Endothelial cell (in vitro differentiated cells): ENCODE results near the gene GNAI3. TPM values are rescaled to one million over a fixed set of nuclear protein-coding genes. Genes with fewer than 3 reads are reported as not detected.

Experiments used
- DNase-seq: peaks from one replicate; pipeline ENCODE4 v3.0.0; 2021; ENCODE audit warnings: low spot score
- H3K27ac Mint-ChIP-seq: one replicate; pipeline ENCODE4 v1.8.0; 2021; ENCODE audit warnings: mixed read lengths, inconsistent platforms; ENCODE audit not compliant: unreplicated experiment
- H3K27me3 Mint-ChIP-seq: one replicate; pipeline ENCODE4 v1.8.0; 2021; ENCODE audit warnings: mild to moderate bottlenecking, moderate library complexity, mixed read lengths, inconsistent platforms; ENCODE audit not compliant: unreplicated experiment
- H3K36me3 Mint-ChIP-seq: one replicate; pipeline ENCODE4 v1.8.0; 2021; ENCODE audit warnings: mild to moderate bottlenecking, low read depth, mixed read lengths, inconsistent platforms; ENCODE audit not compliant: unreplicated experiment
- H3K4me1 Mint-ChIP-seq: one replicate; pipeline ENCODE4 v1.8.0; 2021; ENCODE audit warnings: mild to moderate bottlenecking, mixed read lengths, inconsistent platforms; ENCODE audit not compliant: unreplicated experiment
- H3K4me3 Mint-ChIP-seq: one replicate; pipeline ENCODE4 v1.8.0; 2021; ENCODE audit warnings: mild to moderate bottlenecking, mixed read lengths, inconsistent platforms; ENCODE audit not compliant: unreplicated experiment
- H3K9me3 Mint-ChIP-seq: one replicate; pipeline ENCODE4 v1.8.0; 2021; ENCODE audit warnings: mixed read lengths, inconsistent platforms; ENCODE audit not compliant: unreplicated experiment
- total RNA-seq: library from RNA; stranded (reverse); fragmentation: NEBNext Ultra II Directional; extraction: Animal tissue kit (Norgen Biotek cat#: 25700); gene quantifications from one replicate; pipeline ENCODE4 v1.2.1, GENCODE V29; 2021; ENCODE audit not compliant: unreplicated experiment
- TF ChIP-seq, protein P1 (sequence below): fragments of 200-600 bp; sonication (generic); IDR thresholded peaks from one replicate; pipeline ENCODE4 v1.5.0; 2021; ENCODE audit warnings: antibody characterized with exemption; ENCODE audit not compliant: unreplicated experiment

The GNAI3 gene
- total RNA-seq, 1 donor from 2014 or later, result 17.7 TPM

DNA sequence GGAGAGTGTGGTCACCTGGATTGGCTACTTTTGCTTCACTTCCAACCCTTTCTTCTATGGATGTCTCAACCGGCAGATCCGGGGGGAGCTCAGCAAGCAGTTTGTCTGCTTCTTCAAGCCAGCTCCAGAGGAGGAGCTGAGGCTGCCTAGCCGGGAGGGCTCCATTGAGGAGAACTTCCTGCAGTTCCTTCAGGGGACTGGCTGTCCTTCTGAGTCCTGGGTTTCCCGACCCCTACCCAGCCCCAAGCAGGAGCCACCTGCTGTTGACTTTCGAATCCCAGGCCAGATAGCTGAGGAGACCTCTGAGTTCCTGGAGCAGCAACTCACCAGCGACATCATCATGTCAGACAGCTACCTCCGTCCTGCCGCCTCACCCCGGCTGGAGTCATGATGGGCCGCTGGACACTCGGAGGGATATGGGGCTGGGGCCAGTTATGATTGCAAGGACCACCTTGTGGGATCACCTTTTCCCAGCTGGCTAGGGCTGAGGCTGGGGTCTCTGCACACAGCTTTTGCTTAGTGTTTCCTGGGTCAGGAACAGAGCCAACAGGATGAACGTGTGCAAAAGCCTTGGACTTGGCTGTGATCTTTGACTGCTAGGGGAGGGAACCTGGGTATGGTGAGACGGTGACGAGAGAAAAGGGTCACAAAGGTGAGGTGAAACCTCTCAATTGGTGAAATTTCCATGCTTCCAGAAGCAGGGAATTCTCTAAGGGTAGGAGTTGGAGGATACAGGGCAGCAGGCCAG, 4.3 kb upstream of the GNAI3 start:
- Mint-ChIP-seq H3K27me3 (peaks cover 16% of the 10 kb centered on the region), H3K27ac (no peak overlapping the region), H3K4me3 (peak overlapping the region; percentile 38), H3K9me3 (no peaks in the 10 kb centered on the region), H3K36me3 (peaks cover 6% of the 10 kb centered on the region), H3K4me1 (peaks cover 33% of the 10 kb centered on the region)
- no peak for DNase-seq
- TF ChIP-seq, protein P1, sequence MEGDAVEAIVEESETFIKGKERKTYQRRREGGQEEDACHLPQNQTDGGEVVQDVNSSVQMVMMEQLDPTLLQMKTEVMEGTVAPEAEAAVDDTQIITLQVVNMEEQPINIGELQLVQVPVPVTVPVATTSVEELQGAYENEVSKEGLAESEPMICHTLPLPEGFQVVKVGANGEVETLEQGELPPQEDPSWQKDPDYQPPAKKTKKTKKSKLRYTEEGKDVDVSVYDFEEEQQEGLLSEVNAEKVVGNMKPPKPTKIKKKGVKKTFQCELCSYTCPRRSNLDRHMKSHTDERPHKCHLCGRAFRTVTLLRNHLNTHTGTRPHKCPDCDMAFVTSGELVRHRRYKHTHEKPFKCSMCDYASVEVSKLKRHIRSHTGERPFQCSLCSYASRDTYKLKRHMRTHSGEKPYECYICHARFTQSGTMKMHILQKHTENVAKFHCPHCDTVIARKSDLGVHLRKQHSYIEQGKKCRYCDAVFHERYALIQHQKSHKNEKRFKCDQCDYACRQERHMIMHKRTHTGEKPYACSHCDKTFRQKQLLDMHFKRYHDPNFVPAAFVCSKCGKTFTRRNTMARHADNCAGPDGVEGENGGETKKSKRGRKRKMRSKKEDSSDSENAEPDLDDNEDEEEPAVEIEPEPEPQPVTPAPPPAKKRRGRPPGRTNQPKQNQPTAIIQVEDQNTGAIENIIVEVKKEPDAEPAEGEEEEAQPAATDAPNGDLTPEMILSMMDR, result no peak

DNA sequence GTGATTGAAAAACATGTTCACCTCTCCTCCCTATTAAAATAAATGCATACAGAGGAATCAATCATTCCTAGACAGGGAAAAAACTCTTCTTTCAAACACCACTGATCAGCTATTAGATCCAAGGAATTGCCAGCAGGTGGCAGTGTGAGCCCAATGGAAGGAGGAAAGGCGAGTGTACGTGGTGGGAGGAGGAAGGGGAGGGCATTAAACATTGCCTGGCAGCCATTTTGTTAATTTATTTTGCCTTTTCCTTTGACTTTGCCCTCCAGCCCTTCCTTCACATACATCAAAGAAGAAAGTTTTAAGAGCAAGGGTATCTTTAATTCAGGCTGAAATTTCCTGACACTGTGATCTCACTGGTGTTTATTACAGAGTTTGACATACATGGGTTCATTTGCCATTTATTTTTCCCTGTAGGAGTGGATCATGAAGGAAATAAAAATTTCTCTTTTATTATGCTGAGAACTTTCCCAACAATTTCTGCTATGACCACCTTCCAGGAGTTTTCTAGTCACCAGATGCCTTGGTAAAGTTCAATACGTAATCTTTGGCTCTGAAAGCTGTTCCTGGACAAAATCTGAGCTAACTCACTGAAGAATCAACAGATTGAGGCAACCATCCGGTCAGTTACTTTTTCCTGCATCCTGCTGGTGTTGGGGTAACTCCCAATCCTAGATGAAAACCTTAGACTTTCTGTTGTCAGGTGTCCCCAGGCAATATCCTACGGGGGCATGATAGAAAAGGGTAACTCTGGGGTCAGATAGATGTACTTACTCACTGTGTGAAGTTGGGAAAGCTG, 1.9 kb upstream of the GNAI3 start:
- DNase-seq, result peak; percentile 92
- TF ChIP-seq, protein P1, result peak; percentile 82
- H3K27ac Mint-ChIP-seq, result peak overlapping the region; percentile 94
- peak overlapping the region; percentile 97 for H3K4me3 Mint-ChIP-seq
- peaks cover 40% of the 10 kb centered on the region for H3K4me1 Mint-ChIP-seq
- peaks cover 15% of the 10 kb centered on the region for H3K27me3 Mint-ChIP-seq
- no peaks in the 10 kb centered on the region for H3K9me3 Mint-ChIP-seq
- H3K36me3 Mint-ChIP-seq, result peaks cover 6% of the 10 kb centered on the region

DNA sequence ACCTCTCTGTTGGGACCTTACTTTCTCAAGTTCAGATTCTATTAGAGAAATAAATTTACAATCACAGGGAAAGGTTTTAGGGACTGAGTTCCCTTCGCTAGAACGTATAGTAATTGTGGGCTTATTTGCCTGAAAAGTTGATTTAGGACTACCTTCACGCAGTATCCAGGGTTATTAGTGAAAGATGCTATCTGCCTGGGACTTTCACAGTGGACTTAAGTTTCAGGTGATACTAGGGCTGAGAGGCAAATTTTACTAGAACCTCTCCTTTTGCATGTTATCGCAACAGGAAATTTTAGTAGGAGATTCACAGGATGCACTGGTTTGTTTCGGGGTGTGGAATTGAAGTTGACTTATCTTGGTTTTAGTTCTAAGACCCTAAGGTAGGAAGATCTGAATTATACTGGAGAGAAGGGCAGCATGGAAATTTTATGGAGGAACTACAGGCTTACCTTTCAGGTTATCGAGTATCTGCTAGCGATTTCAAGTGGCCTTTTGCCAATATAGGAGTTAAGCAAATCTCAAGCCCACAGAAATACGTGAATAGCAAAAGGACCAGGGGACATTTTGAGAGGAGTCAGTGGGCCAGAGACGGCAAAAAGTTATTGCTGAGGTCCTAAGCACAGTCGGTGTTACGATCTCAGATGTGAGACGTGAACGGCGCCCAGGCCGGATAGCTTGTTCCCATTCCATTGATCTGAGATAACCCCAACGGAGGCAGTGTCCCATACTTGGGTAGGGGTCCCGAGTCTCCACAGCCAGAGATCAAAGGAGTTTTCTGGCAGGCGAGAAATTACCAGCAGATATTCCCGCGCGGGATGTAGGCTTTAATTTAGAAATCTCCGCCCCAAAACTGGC, 723 bp upstream of the GNAI3 start:
- peaks cover 45% of the 10 kb centered on the region for H3K4me1 Mint-ChIP-seq
- H3K9me3 Mint-ChIP-seq, result no peaks in the 10 kb centered on the region
- H3K27ac Mint-ChIP-seq, result peak overlapping the region; percentile 94
- peak overlapping the region; percentile 97 for H3K4me3 Mint-ChIP-seq
- TF ChIP-seq, protein P1, result no peak
- H3K27me3 Mint-ChIP-seq, result peaks cover 13% of the 10 kb centered on the region
- H3K36me3 Mint-ChIP-seq, result peaks cover 6% of the 10 kb centered on the region
- no peak for DNase-seq

DNA sequence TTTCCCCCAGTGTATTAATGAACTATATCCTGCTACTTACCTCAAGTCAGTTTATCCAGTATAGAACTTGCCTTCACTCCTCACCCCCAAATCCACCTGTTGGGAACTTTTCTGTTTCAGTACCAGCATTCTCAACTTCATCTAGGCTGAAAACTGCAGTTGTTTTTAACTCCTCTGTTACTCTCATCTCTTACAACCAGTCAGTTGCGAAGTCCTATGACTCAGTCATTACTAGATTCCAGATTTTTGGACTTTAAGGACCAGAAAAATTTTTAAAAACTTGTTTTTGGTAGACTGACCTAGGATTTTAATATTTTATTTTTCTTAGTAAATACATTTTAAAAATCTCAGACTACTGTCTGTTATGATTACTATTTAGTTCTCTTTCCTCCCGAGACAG, 8.1 kb downstream of the GNAI3 start:
- H3K27me3 Mint-ChIP-seq, result peaks cover 3% of the 10 kb centered on the region
- H3K4me1 Mint-ChIP-seq, result peaks cover 77% of the 10 kb centered on the region
- H3K36me3 Mint-ChIP-seq, result peaks cover 10% of the 10 kb centered on the region
- H3K4me3 Mint-ChIP-seq, result peak overlapping the region; percentile 7
- no peaks in the 10 kb centered on the region for H3K9me3 Mint-ChIP-seq
- TF ChIP-seq, protein P1, result no peak
- DNase-seq, result no peak
- peak overlapping the region; percentile 57 for H3K27ac Mint-ChIP-seq
